NOMO-1 treated with dmso at 0.1 percent for 144 hours (cell line): Measurements from ENCODE around the gene NUDCD3.

Experiments used
- DNase-seq: peaks from one replicate; lab custom pipeline; 2025; ENCODE audit not compliant: unreplicated experiment; lab: John Stamatoyannopoulos, UW

NUDCD3 gene

DNA sequence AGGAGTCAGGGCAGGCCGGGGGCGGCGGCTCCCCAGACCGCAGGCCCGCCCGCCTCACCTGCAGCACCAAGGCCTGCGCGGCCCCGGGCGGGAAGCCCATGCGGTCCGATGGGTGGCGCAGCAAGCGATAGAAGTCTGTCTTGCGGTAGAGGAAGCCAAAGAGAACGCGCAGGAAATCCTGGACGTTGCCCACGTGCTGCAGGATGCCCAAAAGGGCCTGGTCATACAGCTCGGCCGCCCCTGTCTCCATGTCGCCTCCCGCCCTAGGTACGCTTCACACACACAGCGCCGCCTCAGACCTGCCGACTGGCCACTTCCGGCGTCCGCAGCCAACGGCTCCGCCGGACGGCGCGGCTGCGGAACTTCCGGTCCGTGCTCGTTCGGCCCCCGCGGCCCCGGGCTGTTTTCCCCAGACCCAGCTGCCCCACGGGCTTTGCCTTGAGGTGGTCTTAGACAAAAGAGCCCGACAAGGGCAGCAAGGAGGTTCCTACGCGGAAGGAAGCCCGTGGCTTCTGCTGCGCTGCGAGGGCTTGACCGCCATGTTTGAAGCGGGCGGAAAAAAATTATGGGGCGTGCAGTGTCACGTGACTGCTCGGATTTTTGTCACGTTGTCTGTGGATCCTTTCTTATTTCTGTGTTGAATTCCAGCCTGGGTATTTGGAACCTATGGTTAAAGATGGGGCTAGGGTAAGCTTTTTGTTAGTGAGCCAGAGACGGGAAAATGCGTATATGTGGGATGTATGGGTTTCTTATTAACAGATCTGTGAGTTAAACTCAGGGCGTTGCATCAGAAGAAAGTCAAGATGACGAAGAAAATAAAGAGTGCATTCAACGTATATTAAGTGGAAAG is at the start of gene NUDCD3:
Gene NUDCD3, minus strand, starts transcription at position 308 of the 850 bp plus-strand sequence. Its CDS starts 58 bp downstream, at position 250.
- DNase-seq, result peak; percentile 85

DNA sequence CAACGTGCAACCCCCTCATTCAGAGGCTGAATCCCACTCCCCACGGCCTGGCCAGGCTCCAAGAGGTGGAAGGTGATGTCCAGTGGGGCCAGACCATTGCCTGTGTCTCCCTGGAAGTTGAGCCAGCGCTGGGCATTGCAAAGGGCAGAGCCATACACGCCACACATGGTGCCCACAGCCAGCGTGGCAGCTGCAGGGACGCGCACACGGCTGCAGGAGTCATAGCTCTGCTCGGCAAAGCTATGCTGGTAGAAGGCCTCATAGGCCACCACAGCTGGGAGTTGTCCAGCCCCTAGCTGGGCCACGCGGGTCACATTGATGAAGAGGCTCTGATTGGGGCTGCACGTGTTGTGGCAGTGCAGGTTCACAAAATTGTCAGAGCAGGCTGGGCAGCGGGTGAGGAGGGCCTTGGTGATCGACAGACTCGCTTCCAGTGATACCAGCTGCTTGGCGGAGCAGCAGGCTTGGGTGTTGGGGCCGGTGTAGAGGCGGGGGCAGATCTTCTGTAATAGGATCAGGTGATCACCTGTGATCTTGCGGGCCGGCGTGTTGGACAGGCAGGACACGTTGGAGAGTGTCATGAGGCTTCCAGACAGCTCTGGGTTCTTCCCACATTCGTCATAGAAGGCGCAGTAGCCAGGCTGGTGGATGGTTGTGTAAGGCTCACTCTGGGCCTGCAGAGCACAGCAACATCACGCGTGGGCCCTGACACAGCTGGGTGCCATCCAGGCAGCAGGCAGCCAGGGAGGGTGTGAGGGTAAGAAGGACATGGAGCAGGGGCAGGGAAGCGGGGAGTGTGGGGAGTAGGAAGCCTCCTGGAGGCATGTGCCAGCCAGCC is 49.4 kb upstream of the NUDCD3 start:
- no peak for DNase-seq

DNA sequence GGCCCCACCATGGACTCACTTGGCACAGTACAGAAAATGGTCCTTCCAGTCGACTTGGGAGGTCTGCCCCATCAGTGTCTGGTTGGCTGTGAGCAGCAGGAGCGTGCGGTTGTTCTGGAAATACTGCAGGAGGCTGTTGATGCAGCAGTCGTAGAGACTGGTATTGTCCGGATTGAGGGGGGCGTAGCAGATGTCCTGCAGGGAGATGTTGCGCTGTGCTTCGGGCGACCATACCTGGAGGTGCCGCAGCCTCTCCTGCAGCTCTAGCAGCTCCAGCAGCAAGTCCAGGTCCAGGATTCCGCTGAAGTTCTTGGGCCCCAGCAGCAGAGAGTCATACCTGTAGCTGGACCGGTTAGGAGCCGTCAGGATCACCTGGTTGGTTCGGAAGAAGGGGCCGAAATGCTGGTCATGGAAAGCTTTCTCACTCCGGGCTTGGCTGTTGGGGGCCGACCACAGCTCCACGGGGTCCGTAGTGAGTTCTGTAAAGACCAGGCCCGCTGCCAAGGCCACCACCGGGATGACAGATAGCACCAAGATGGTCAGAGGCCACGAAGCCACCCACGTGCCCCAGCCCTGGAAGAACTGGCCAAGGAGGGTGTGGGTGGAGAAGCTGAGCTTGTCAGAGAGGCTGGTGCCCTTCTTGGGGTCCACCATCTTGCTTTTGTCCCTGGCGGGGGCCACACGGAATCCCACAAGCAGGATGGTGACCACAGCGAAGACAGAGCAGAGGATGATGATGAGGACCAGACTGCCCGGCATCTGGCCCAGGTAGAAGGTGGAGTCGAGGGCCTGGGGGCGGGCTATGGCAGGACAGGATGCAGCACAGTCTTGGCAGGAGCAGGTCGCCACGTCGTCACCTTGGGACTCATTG is 48.6 kb upstream of the NUDCD3 start:
- DNase-seq, result no peak

DNA sequence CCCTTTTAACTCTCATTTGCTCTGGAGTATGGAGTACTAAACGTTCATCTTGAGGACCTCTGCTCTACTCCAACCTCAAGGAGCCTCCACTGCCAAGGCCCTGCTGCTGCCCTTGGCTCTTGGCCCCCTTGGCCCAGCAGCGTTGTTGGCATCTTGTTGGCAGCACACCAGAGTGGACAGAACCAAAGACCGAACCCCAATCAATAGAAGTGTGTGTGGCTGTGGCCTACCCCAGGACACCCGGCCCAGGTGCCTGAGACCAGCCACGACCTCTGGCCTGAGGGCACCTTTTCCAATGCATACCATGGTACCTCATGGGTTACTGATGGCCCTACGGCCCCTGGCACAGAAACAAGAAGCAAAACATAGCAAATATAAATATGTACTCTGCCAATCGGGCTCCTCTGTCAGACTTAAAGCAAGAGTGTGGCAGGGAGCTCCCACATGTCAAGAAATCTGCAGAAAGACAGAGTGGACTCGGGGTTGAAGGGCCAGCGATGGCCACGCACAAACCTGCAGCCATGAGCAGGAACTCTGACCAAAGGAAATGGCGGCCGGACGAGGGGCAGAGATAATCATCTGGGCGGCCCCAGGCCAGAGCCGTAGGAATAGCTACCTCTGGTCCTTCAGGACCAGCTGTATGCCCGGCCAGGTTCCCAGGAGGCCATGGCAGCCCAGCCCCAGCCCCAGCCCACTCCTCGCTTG is 47.8 kb upstream of the NUDCD3 start:
- no peak for DNase-seq

DNA sequence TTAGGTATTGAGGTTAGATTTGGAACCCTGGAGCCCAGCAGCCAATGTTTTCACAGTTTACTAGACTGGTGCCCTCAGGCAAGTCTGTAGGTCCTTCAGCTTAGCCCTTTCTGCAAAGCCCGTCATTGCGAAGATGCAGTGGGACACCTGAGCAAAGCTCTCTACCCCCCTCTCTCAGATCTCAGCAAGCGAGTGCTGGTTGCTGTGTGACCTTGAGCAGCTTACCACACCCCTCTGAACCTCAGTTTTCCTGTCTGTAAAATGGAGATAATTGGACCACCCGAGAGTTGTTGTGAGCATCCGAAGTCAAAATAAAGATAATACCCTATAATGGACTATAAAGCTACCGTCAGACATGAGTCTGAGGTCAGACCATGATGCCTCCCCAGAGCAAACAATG is 47.0 kb upstream of the NUDCD3 start:
- DNase-seq, result no peak

DNA sequence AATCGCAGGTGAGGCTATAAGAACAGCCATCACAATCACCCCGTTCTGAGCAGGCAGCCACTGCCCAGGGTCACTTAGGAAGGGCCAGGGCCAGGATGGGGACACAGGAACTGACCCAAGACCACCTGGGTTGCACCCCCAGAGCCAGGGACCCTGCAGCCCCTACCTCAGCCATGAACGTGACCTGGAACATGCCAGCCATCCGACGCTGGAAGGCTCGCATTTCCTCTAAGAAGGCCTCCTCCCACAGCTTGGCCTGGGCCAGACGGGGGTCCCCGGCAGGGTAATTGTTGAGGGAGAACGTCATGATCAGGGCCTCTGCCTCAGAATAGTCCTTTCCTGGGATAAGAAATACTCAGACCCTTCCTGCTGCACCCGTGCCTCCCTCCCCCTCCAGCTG is 45.6 kb upstream of the NUDCD3 start:
- DNase-seq, result no peak

DNA sequence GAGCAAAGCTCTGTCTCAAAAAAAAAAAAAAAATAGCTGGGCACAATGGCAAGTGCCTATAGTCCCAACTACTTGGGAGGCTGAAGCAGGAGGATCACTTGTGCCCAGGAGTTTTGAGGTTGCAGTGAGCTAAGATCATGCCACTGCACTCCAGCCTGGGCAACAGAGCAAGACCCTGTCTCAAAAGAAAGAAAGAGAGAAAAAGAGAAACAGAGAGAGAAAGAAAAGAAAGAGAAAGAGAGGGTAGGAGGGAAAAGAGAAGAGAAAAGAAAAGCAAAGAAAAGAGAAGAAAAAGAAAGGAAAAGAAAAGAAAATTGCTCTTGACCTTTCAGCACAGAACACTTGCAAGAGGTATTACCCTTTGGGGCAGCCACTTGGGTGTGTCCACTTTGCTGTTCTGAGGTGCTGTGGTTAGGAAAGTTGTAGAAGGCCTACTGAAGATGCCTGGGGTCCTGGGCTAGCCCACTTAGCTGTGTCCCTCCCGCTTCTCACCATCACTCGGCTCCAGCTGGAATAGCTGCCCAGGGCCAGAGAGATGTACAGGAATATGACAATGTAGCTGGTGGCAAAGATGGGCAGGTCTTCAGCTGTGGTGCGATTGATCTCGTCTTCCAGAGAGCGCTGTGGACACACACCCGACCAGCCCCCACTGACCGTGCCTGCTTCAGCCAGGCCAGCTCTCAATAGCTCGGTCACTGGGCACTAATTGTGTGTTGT is 45.0 kb upstream of the NUDCD3 start:
- no peak for DNase-seq

DNA sequence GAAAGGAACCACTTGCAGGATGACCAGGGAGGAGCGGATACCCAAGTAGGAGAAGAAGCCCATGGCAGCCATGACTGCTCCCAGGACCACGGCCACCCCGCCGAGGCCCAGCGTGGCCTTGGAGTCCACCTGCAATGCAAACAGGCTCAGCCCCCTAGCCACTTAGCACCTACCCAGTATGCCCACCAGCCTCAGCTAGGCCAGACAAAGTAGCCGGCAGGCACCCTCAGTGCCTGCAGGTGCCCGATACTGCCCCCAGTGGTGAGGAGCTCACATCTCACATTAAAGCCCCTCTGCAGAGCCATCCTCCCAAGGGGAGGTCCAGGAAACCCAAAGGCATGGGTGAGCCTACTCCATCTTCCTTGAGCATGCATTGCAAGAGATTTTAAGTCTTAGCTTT is 44.0 kb upstream of the NUDCD3 start:
- peak; percentile 5 for DNase-seq

DNA sequence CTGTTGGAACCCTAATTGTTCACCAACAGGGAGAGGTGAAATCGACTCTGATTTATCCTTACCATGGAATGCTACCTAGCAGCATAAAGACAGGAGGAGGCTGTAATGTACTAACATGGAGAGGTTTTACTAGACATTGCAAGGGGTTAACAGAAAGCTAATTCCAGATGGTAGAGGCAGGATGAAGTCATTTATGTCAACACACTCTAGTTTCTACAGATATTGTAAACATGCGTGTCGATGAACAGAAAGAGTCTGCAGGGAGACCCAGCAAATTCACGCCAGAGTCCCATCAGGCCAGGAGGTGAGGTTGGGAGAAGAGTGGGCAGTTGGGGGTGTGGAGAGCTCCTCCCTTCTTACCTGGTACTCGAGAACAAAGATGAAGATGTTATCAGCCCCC is 43.6 kb upstream of the NUDCD3 start:
- no peak for DNase-seq

DNA sequence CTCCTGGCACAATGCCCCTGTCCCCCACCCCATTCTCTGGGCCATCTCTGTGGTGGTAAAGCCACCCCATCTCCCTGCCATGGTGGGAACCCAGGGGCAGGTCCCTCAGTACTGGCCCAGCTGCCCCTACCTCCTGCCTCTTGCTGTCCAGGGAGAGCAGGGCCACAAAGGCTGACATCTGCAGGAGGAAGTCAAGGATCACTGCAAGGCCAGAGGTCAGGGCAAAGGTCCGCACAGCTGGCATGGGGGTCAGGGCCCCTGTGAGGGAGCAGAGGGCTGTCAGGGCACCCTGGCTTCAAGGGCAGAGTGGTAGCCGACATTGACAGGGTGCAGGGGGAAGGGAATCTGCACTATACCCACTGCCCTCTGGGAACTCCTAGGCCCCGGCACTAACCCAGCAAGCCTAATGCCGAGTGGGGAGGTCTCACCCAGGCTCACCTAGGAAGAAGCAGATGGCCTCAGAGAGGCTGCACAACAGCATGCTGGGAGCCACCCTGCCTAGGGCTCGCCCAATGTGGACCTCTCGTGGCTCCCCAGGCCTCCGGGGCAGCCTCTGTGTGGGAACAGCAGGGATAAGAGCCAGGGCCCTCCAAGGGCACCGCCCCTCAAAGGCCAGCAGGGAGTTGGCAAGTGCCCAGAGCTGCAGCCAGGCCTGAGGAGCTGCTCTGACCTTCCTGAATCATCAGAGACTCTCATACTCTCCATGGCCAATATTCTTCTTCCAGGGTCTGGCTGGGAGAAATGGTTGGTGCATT is 43.0 kb upstream of the NUDCD3 start:
- DNase-seq, result no peak

DNA sequence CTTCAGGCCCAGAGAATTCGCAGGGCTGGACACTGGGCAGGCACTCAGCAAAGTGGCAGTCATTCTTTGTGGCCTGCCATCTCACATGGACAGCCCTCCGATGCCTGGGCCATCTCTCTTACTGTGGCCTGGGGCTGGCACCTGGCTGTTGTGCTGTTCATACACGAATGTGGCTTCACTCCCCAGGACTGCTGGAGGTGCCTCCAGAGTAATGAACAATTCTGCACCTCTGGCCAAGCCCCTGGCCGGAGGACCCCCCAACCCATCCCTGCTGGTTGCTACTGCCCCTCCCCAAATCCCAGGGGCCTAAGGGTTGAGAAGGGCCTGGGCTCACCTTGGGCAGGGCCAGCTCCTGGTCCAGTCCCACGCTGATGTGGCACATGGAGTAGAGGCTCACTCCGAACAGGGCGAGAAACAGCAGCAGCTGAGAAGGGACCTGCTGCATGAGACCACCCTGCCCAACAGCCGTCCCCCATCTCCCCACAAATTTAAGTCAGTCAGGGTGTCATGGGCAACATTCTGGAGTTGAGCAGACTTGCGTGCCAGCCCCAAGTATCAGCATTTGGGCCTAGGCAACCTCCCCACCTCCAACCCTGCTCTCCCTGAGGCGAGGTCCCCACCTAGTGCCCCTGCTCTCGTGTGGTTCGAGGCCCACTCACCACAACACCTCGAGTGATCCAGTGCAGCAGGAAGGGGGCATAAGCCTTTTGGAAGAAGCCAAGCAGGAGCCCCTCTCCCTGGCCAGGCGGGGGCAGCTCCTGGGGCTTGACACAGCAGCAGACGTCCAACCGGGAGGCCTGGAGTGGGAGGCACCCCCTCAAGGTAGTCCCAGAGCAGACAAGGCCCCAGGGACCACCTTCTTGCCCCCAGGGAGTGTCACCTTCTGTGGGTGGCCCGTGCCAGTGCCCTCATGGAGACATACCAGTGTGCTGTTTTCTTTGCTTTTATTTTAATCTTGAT is 41.2 kb upstream of the NUDCD3 start:
- DNase-seq, result no peak

DNA sequence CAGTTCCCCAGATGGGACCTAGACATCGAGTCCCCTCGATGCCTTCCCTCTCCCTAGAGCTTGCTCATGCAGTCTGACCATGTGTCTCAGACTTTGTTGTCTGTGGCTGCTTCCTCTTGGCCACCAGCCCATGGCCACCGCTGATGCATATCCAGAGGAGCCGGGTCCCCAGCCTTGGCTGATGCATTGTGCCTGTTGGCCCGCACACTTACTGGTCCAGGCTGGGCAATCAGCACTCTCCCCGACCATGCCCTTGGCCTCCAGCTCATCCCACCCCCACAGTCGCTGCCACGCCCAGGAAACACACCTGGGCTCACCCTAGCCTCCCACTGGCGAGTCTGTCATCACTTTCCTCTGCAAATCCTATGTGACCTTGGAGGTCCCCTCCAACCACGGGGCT is 40.5 kb upstream of the NUDCD3 start:
- no peak for DNase-seq

DNA sequence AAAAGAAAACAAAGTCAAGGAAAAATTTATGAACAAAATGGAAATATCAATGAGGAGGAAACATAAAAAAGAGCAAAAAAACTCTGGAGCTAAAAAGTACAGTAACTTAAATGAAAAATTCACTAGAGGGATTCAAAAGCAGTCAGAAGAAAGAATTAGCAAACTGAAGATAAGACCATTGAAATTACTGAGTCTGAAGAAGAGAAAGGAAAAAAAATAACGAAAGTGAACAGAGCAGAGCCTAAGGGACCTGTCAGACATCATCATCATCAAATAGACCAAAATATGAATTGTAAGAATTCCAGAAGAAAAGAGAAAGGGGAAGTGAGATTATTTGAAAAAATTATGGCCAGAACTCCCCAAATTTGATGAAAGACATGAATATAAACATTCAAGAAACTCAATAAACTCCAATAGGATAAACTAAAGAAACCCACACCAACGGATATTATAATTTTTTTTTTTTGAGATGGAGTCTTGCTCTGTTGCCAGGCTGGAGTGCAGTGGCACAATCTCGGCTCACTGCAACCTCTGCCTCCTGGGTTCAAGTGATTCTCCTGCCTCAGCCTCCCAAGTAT is 34.4 kb upstream of the NUDCD3 start:
- DNase-seq, result no peak

DNA sequence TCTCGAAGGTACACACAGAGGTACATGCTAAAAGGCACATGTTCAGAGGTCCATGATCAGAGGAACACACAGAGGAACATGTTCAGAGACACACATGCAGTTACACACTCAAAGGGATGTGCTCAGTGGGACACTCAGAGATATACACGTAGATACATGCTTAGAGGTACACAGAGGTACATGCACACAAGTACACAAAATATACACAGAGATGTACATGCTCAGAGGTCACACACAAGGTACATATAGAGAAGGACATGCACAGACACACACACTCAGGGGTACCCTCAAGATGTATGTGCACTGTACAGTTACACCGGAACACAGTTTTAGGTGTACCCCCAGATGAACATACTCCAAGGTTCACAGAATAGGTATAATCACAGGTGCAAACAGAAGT is 31.9 kb upstream of the NUDCD3 start:
- DNase-seq, result no peak

DNA sequence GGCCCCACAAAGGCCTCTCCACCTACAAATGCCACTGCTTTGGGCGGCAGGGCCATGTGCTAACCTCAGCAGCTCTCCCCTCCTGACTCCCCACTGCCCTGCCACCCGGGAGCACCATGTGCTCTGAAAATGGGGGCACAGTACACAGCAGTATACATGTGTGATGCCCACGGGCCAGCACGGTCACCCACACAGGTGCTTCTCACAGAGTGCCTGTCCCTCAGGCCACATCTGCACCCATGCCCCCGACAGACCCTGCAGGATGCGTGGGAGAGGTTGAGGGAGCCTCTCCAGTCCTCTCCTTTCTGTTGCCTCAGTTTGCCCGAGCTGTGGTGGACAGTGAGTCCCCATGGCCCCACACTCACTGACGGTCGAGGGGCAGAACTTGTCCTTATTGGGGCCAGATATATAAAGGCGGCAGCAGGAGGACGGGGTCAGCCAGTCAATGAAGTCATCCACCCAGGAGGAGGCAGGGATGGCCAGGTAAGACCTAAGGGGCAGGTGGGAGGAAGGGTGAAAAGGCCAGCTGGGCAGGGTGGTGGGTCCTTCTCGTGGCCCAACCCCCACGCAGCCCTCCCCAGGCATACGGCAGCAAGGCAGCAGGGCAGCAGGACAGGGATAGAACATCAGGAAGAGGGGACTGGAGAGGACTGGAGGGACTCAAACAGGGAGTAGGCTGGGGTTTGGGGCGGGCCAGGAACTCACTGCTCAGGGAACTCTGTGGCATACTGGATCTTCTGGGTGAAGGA is 31.1 kb upstream of the NUDCD3 start:
- DNase-seq, result no peak

DNA sequence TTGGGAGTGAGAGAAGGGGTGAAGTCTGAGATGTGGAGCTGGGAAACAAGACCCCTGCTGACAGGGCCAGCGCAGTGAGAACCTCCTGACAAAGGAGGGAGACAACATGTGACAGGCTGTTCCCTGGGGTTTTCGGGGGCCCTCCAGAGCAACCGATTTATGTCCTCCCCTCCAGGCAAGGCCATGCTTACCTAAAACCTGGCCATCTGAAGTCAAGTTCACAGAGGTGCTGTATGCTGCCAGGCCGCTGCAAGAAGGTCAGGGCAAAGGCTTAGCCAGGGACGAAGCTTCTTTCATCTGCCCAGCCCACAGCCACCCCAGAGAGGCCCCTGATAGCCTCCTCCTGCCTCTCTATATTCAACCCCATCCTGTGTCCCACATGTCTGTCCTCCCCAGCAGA is 30.1 kb upstream of the NUDCD3 start:
- no peak for DNase-seq

DNA sequence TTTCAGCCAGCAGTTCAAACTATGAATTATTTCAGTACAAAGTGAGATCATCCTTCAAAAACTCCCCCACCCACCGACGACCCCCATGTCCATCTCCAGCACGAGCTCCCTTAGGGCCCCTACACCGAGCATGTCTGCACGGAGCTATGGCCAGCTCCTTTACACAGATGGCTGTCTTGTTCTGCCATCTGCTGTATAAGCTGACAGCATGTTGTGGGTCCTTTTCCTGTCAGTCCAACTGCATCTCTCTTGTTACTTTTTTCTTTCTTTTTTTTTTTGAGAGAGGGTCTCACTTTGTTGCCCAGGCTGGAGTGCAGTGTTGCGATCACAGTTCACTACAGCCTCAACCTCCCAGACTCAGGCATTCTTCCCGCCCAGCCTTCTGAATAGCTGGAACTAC is 29.1 kb upstream of the NUDCD3 start:
- no peak for DNase-seq
